T1000 (cell line): Measurements from ENCODE around the gene STRN4.
"Not testable (repeated sequence)": the region's sequence is repeated elsewhere in the genome, so short reads cannot be mapped to it uniquely, and the experiment has no call there.

Experiments used
- DNase-seq: peaks from one replicate; lab custom pipeline; 2025; ENCODE audit warnings: mixed read lengths; lab: John Stamatoyannopoulos, UW

The STRN4 gene

GRCh38 chr19:46713781-46714443 is 32.3 kb downstream of the STRN4 start:
- DNase-seq: peak; percentile 19

GRCh38 chr19:46712768-46713338 is 33.4 kb downstream of the STRN4 start:
- not testable (repeated sequence) for DNase-seq

DNA sequence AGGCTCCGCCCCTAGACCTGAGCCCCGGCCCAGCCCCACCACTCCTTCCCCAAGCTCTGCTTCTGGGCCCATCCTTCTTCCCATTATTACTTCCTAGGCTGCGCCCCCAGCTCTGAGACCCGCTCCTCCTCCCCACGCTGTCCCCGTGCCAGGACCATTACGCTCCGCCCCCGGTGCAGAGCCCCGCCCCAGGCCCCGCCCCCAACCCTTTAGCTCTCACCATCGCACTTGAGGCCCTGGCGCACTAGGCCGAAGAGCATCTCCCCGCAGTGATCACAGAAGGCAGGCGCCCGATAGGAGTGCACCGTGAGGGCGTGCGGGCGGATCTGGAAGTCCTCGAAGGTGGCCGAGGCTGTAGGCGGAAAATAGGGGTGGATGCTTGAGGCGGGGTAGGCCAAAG is 35.6 kb downstream of the STRN4 start:
- no peak for DNase-seq

DNA sequence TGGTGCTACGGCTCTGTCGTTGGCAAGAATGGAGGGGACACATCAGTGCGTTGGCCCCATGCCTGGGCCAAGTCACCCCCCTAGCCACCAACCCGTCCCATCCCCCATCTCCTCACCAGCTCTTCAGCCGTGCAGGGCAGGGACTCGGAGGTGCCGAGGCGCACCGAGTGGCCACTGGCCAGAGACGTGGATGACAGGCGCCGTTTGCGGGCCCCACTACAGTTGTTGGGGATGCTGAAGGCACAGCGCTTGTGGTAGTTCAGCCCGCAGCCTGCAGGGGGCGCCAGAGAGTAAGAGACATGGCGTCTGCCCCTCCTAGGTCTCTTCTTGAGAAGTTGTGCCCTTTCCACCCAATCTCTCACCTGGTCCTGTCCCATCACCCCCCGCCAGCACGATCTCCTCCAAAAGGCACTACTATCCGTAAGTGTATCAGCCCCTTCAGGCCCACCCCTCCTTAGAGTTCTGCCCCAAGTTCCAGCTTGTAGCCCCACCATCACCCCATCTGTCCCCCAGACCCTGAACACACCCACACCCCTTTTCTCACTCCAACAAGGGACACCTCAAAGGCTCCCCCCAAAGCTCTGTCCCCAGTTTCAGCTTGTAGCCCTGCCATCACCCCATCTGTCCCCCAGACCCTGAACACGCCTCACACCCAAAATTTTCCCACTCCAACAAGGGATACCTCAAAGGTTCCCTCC is 41.7 kb downstream of the STRN4 start:
- DNase-seq: peak; percentile 51

DNA sequence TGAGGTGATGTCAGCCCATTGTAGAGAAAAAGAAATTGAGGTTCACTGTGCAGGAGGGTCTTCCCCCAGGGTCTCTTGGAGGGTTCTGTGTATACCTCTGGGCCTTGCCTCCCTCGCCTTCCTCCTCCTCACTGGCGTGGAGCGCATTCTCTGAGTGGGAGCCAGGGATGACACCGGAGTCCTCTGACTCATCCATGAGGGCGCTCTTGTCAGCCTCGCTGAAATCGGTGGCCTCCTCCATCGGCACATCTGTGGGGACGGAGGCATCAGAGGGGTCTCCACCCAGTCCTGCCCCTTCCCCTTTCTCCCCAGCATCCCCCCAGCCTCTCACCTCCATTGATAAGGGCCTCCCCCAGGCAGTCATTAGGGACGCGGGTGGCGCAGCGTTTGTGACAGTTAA is 45.5 kb downstream of the STRN4 start:
- no peak for DNase-seq

GRCh38 chr19:46698395-46699321 is 47.6 kb downstream of the STRN4 start:
- no peak for DNase-seq

- DNase-seq: peak; percentile 61
Measured at GRCh38 chr19:46697204-46697960, 48.9 kb downstream of the STRN4 start.

DNA sequence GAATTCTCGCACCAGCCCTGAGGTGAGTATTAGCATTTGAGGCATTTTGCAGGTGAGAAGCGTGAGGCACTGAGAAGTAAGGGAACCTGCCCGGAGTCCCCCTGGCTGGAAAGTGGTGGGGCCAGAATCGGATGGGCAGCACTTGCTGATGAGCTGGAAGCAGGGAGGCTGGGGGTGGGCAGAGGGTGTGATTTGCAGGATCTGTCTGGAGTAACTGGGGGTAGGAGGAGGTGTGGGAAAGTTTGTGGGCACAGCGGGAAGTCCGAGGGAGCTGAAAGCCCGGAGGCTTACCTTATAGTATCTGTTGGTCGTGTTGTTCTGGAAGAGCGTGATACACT is 49.4 kb downstream of the STRN4 start:
- no peak for DNase-seq

- no peak for DNase-seq
Measured at GRCh38 chr19:46696052-46696451, 50.2 kb downstream of the STRN4 start.

GRCh38 chr19:46693760-46694159 is 52.5 kb downstream of the STRN4 start:
- DNase-seq: no peak

DNA sequence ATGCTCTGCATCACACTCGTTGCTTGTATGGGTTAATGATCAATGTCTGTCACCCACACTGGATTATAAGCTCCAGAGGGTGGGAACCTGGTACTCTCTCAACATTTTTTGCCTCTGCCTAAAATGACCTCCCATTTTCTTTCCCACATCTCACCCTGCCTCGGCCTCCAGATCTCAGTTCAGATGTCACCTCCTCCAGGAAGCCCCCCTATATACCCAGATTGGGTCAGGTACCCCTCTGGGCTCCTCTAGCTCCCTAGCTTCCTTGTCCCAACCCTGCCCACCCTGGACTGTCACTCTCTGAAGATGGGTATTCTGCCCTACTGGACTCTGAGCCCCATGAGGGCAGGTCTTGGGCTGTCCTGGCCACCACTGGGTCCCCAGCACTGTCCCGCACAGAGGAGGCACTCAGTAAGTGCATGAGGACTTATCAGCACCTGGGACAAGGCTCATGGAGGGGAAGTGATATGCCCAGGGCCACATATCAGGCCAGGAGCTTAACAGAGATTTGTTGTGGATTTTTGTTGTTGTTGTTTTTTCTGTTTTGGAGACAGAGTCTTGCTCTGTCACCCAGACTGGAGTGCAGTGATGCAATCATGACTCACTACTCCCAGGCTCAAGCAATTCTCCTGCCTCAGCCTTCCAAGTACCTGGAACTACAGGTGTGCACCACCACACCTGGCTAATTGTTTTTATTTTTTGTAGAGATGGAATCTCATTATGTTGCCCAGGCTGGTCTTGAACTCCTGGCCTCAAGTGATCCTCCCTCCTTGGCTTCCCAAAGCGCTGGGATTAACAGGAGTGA is 53.1 kb downstream of the STRN4 start:
- no peak for DNase-seq

- DNase-seq: no peak
Measured at GRCh38 chr19:46691948-46692347, 54.3 kb downstream of the STRN4 start.

- no peak for DNase-seq
Measured at GRCh38 chr19:46691104-46691503, 55.1 kb downstream of the STRN4 start.

- no peak for DNase-seq
Measured at GRCh38 chr19:46689358-46689757, 56.9 kb downstream of the STRN4 start.

DNA sequence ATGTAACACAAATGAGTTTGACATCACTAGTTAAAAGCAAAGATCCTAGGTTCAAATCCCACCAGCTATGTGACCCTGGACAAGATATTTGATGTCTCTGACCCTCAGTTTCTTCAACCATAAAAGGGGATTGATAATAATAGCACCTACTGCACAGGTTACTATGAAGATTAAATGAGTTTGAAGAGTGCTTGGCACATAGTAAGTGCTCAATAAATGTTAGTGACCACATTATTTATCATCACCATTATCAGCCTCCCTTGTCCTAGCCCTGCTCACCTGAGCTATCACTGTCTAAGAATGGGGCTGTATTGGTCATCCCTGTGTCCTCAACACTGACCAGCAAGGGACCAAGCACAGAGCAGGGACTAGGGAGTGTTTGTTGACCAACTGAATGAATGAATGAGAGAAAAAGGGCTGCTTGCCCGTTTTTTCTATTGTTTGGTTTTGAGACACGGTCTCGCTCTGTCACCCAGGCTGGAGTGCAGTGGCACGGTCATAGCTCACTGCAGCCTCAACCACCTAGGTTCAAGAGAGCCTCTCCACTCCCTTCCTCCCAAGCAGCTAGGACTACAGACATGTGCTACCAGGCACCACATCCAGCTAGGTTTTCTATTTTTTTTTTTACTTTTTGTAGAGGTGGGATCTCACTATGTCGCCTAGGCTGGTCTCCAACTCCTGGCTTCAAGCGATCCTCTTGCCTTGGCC is 58.7 kb downstream of the STRN4 start:
- no peak for DNase-seq

DNA sequence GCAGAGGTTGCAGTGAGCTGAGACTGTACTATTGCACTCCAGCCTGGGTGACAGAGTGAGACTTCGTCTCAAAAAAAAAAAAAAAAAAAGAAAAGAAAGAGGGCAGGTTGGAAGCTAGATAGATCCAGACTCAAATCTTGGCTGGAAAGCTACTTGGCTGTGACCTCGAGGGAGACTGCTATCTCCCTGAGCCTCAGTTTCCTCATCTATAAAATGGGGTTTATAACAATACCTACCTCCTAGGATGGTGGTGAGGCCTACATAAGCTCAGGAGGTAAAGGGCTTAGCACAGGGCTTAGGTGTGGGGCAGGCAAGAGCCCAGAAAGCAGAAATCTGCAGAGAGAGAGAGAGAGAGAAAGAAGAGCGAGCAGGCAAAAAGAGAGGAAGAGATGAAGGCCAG is 61.1 kb downstream of the STRN4 start:
- DNase-seq: no peak

- DNase-seq: no peak
Measured at GRCh38 chr19:46678110-46678732, 68.0 kb downstream of the STRN4 start.

DNA sequence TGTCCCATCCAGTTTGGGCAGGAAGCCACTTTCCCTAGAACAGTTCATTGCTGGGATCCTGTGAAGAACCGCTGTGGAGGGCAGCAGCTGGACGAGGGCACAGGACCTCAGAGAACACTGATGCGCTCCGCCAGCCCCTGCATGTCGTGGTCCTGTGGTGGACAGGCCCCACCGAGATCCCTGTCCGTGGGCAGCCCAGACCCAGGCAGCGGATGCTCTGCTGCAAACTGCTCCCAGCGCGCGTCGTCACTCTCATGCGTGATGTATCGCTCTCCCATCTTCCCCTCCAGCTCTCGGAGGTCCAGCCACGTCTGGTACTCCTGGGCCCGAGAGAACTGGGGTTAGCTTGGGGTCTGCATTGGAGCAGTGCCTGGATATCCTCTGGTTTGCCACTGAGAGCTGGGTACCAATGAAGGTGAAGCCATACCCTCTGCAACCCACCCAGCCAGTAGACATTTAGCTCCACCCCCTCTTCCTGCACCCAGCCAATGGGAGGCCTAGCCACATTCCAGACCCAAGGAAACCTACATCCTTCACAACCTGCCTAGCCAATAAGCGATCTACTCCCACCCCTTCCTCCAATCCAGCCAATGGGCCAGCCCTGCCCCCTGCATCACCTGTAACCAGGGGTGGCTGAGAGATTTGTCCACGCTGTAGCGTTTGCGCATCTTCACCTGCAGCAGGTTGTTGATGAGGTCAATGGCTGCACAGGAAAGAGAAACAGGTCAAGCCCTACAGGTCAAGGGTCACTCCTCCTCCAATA is 71.7 kb downstream of the STRN4 start:
- no peak for DNase-seq

- DNase-seq: no peak
Measured at GRCh38 chr19:46670813-46671212, 75.4 kb downstream of the STRN4 start.
